T-helper 1 cell treated with Interleukin-12 subunit alpha and Interleukin-12 subunit beta and Interleukin-4 antibody, amounts not matched to agents 30 μg/mL and 1 μg/mL, for 36 hours (primary cell): ENCODE measurements around the gene PRKCB.

ENCODE experiments used
- H3K27ac Mint-ChIP-seq: one replicate; pipeline ENCODE4 v1.8.0; 2021; ENCODE audit warnings: mild to moderate bottlenecking, mixed read lengths
- H3K27me3 Mint-ChIP-seq: one replicate; pipeline ENCODE4 v1.8.0; 2021; ENCODE audit warnings: low read depth, mixed read lengths
- H3K36me3 Mint-ChIP-seq: one replicate; pipeline ENCODE4 v1.8.0; 2021; ENCODE audit warnings: low read depth, mixed read lengths
- H3K4me1 Mint-ChIP-seq: one replicate; pipeline ENCODE4 v1.8.0; 2021; ENCODE audit warnings: low read depth, mixed read lengths
- H3K4me3 Mint-ChIP-seq: one replicate; pipeline ENCODE4 v1.8.0; 2021; ENCODE audit warnings: mild to moderate bottlenecking, moderate library complexity, mixed read lengths
- H3K9me3 Mint-ChIP-seq: one replicate; pipeline ENCODE4 v1.8.0; 2021; ENCODE audit warnings: mixed read lengths

PRKCB gene

DNA sequence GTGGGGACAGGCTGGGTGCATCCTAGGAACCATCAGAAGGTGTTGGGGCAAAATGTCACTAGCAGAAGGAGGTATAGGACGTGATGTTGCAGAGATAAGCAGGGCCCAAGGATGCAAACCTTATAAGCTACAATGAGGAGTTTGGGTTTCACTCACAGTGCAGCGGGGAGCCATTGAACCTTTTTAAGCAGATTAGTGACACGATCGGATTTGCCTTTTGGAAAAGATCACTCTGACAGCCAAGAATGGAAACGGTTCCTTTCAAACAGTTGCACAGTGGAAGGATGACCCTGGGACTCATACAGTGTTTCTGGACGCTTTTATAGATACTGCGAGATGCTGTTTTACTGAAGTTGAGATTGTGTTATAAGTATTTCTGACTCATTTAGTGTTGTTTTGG is 288.5 kb downstream of the PRKCB start:
- Mint-ChIP-seq H3K27me3 (no peaks in the 10 kb centered on the region), H3K4me1 (no peaks in the 10 kb centered on the region), H3K36me3 (peaks cover 39% of the 10 kb centered on the region), H3K4me3 (no peak overlapping the region), H3K9me3 (no peaks in the 10 kb centered on the region), H3K27ac (peak overlapping the region; percentile 11)

DNA sequence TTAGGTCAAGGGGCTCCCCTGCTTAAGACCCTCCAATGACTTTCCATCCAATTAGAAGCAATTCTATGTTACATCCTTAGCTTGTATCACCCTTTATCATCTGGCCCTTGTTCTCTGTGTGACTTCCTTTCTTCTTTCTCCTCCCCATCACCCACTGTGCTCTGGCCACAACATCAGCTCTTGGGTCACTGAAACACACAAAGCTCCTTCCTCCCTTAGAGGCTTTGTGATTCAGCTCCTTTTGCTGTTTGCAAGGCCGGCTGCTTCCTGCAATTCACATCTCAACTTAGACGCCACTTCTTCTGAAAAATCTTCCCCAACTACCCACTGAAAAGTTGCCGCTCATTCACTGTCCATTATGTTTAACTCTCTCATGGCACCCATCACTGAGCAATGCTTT is 289.4 kb downstream of the PRKCB start:
- H3K9me3 Mint-ChIP-seq, result no peaks in the 10 kb centered on the region
- H3K4me3 Mint-ChIP-seq, result no peak overlapping the region
- no peak overlapping the region for H3K27ac Mint-ChIP-seq
- no peaks in the 10 kb centered on the region for H3K27me3 Mint-ChIP-seq
- no peaks in the 10 kb centered on the region for H3K4me1 Mint-ChIP-seq
- peaks cover 38% of the 10 kb centered on the region for H3K36me3 Mint-ChIP-seq

DNA sequence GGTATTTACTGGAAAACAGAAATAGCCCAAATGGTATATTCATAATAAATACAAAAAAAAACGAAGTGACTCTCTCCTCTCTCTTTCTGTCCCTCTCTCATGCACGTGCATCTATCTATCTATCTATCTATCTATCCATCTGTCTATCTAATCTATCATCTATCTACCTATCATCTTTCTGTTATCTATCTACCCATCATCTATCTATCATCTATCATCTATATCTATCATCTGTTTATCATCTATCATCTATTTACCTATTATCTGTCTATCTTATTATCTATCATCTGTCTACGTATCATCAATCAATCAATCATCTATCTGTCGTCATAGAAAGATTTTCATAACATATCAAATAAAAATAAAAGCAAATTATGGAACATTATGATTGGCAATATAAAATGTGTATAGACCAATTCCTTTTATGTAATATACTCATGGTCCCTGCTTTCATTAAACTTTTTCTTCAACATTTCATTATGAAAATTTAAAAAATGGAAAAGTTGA is 293.7 kb downstream of the PRKCB start:
- Mint-ChIP-seq H3K27me3 (no peaks in the 10 kb centered on the region), H3K4me1 (peaks cover 4% of the 10 kb centered on the region), H3K4me3 (no peak overlapping the region), H3K9me3 (no peaks in the 10 kb centered on the region), H3K27ac (no peak overlapping the region), H3K36me3 (peaks cover 19% of the 10 kb centered on the region)

DNA sequence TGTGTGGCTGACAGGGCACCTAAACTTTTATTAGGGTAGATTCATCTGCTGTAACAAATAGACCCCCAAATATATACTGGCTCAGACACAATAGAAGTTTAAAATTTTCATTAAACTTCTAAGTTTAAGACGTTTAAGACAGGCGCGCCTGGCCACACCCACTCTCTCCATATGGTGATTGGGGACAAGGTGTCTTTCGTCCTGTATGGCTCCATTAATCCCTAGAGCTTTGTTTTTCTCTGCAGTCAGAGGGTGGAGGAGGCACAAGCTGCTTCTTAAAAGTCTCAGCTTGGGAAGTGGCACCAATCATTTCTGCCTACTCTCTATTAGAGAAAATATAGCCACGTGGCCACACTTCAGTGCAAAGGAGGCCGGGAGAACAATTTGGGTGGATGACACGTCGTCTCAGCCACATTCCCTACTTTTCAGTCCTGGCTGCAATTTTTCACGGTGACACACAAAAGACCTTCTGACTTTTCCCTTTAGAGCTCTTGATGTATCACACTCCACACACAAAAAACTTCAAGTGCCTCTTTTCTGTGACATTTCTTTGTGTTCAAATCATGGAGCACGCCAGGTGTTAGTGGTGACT is 294.8 kb downstream of the PRKCB start:
- no peaks in the 10 kb centered on the region for H3K9me3 Mint-ChIP-seq
- H3K27ac Mint-ChIP-seq, result no peak overlapping the region
- H3K27me3 Mint-ChIP-seq, result no peaks in the 10 kb centered on the region
- H3K36me3 Mint-ChIP-seq, result peaks cover 12% of the 10 kb centered on the region
- H3K4me3 Mint-ChIP-seq, result no peak overlapping the region
- H3K4me1 Mint-ChIP-seq, result peaks cover 4% of the 10 kb centered on the region

DNA sequence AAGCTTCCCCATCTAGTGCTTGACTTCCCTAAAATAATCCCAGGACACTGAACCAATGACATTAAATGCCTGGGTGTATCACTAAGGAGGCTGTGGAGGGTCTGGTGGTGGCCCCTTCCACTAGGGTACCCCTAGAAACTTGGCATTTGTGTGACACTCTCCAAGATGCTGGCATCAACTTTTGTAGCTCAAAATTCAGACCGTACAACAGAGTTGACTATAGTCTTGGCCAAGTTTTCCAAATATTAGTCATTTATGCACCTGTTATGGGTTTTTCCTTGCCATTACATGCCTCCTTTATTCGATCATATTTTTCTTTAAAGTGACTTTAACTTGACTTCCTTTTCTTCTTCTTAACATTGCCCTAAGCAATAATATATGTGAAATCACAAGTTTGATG is 295.5 kb downstream of the PRKCB start:
- Mint-ChIP-seq H3K27ac (no peak overlapping the region), H3K27me3 (no peaks in the 10 kb centered on the region), H3K4me3 (no peak overlapping the region), H3K9me3 (no peaks in the 10 kb centered on the region), H3K4me1 (peaks cover 4% of the 10 kb centered on the region), H3K36me3 (peaks cover 7% of the 10 kb centered on the region)

DNA sequence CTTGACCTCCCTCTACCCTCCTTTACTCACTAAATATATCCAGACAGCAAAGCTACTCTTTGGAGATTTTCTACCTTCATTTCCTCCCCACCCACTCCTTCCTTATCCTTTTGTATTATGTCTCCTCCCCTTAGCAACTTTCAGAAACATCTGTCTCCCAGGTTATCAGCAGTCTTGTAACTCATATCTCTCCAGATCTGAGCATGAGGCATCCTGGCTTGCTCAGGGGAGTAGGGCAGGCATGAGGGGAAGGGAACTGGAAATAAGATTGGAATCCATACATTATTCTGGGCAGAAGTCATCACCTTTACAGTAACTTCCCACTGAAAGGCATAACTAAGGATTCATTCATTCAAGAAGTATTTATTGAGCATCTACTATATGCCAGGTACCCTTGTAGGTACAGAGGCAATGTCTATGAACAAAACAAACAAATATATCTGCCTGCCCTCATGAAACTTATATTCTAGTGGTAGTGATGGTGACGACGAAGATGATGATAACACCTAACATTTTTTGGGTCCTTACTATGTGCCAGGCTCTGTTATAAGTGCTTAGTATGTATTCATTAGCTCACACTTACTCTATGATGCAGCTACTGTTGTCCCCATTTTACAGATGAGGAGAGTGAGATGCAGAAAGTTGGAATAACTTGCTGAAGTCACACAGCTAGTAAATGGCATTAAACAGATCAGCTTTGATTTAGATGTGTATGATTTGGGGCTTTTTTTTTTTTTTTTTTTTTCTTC is 296.4 kb downstream of the PRKCB start:
- H3K4me3 Mint-ChIP-seq, result no peak overlapping the region
- H3K27me3 Mint-ChIP-seq, result no peaks in the 10 kb centered on the region
- no peaks in the 10 kb centered on the region for H3K9me3 Mint-ChIP-seq
- H3K27ac Mint-ChIP-seq, result no peak overlapping the region
- peaks cover 7% of the 10 kb centered on the region for H3K36me3 Mint-ChIP-seq
- H3K4me1 Mint-ChIP-seq, result peaks cover 4% of the 10 kb centered on the region

DNA sequence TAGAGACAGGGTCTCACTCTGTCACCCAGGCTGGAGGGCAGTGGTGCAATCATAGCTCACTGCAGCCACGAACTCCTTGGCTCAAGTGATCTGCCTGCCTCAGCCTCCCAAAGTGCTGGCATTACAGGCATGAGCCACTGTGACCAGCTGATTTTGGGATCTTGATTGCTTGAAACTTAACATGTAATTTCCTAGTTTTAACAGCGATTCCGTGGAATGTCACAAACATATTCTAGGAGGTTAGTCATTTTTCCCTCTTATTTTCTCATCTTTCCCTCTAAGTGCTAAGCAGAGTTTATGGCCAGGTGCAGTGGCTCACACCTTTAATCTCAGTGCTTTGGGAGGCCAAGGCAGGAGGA is 297.0 kb downstream of the PRKCB start:
- Mint-ChIP-seq H3K4me3 (no peak overlapping the region), H3K36me3 (peaks cover 5% of the 10 kb centered on the region), H3K4me1 (peaks cover 4% of the 10 kb centered on the region), H3K27me3 (no peaks in the 10 kb centered on the region), H3K9me3 (no peaks in the 10 kb centered on the region), H3K27ac (no peak overlapping the region)

DNA sequence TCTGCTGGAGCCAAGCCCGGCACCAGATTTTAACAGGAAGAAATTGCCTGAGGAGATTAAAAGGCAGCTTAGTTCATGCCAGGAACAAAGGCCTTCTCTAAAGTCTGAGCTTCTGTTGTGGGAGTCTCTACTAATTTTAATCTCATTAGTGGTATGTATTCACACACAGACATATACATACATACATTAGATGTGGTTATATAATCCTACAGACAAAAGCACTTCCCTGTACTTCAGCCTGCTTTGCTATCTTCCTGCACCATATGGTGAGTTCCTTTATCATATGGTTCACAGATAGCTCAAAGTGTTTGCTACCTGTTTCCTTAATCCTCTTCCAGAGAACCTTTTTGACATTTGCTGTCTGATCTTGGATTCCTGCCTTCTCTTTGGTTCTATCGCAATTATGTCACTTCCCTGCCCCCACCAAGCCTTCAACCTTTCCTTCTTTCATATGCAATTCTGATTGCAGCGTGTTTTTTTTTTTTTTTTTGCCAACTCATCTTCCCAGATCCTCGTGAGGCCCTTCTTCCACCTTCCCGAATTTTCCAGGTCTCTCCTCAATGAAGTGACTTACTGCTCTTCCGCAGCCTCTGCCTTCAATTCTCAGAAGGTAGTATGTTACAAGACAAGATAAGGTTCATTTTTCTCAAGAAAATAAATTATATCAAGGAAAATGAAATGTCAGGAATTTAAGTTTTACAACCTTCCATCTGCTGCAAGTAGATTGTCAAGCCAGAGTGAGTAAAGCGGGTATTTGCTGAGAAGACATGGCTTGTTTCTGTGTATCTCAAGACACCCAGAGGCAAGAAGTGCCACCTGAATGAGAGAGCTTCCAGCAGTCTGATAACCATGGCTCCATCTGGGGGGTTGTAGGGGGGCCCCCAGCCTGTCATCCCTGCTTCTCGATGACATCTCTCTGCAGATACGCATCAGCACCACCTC is 300.1 kb downstream of the PRKCB start:
- Mint-ChIP-seq H3K4me3 (no peak overlapping the region), H3K36me3 (peaks cover 7% of the 10 kb centered on the region), H3K27ac (no peak overlapping the region)

DNA sequence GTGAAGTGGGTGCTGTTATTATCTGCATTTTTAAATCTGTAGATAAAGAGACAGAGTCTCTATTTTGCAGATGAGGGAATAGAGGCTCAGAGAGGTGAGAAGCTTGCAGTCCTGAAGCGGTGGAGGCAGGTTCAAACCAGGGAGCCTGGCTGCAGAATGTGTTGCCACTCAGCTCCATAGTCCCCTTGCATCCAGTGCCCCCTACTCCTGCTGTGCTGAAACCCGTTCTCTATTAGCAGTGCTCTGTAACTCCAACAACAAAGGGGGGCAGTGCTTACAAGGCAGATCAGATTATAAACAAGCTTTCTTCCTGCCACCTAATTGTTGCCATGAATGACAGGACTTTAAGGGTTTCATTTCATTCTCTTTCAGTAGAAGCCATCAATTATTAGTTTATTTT is 302.2 kb downstream of the PRKCB start:
- no peaks in the 10 kb centered on the region for H3K9me3 Mint-ChIP-seq
- peaks cover 8% of the 10 kb centered on the region for H3K36me3 Mint-ChIP-seq
- peaks cover 12% of the 10 kb centered on the region for H3K4me1 Mint-ChIP-seq
- no peak overlapping the region for H3K27ac Mint-ChIP-seq
- no peak overlapping the region for H3K4me3 Mint-ChIP-seq
- no peaks in the 10 kb centered on the region for H3K27me3 Mint-ChIP-seq

More for the DNA sequence above, 300.1 kb downstream of the PRKCB start:
- peaks cover 16% of the 10 kb centered on the region for H3K4me1 Mint-ChIP-seq
- H3K27me3 Mint-ChIP-seq, result no peaks in the 10 kb centered on the region
- no peaks in the 10 kb centered on the region for H3K9me3 Mint-ChIP-seq

DNA sequence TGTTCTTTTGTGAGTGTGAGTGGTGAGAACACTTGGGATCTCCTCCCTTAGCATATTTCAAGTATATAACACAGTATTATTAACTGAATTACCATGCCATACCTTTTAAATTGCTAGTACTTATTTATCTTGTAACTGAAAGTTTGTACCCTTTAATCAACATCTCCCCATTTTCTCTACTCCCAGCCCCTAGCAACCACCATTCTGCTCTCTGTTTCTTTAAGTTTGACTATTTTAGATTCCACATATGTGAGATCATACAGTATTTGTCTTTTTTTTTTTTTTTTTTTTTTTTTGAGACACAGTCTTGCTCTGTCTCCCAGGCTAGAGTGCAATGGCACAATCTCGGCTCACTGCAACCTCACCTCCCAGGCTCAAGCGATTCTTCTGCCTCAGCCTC is 302.8 kb downstream of the PRKCB start:
- Mint-ChIP-seq H3K9me3 (no peaks in the 10 kb centered on the region), H3K4me3 (no peak overlapping the region), H3K27ac (no peak overlapping the region), H3K36me3 (peaks cover 8% of the 10 kb centered on the region), H3K27me3 (no peaks in the 10 kb centered on the region), H3K4me1 (peaks cover 13% of the 10 kb centered on the region)

DNA sequence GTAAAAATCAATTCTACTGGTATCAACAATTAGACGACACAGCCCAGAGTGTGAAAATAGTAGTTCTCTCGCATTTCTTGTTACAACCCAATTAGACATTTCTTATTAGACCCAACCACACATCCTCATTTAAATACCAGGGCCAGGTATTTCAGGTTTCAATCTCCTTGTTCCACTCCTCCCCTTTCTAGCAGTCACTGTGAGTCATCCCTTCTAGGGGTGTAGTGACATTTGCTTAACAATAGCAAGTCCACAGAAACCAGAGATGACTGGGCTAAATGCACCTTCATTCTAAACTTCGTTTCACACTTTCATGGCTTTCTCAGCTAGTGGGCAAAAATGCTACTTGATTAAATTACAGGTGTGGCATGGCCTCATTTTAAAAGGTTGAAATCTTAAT is 303.5 kb downstream of the PRKCB start:
- Mint-ChIP-seq H3K36me3 (peaks cover 11% of the 10 kb centered on the region), H3K27me3 (no peaks in the 10 kb centered on the region), H3K9me3 (no peaks in the 10 kb centered on the region), H3K4me3 (no peak overlapping the region), H3K27ac (no peak overlapping the region), H3K4me1 (peaks cover 18% of the 10 kb centered on the region)

DNA sequence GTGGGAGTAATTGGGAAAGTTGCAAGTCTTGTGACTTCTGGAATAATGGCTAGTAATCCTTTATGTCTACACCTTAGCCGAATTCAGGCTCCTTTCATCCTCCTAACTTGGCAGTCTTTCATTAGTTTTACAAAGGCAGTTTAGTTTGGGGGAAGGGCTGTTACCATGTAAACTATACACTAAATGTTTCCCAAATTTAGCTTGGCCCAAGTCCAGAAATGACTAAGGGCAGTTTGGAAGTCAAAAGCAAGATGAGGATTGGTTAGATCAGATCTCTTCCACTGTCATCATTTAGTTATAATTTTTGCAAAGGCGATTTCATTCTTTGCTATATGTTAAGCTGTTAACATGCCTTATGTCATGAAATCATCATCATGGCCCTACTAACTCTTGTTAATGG is 304.9 kb downstream of the PRKCB start:
- no peak overlapping the region for H3K4me3 Mint-ChIP-seq
- H3K36me3 Mint-ChIP-seq, result peaks cover 20% of the 10 kb centered on the region
- peaks cover 18% of the 10 kb centered on the region for H3K4me1 Mint-ChIP-seq

DNA sequence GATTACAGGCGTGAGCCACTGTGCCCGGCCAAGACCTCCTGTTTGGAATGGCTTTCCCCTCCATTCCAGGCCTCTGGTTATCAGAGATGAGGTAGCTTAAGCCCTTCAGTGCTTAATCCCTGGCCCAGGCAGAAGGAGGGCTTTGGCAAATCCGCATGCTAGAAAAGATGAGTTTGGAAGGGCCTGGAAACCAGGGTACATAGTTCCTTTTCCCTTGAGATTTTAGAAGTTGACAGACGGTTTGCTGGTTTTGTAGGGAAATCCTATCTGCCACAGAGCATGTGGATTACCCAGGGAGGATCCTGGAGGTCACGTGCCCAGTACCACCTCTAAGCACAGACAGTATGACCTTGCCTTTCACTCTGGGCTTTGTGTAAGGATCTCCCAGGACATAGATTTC is 305.7 kb downstream of the PRKCB start:
- Mint-ChIP-seq H3K27me3 (no peaks in the 10 kb centered on the region), H3K36me3 (peaks cover 22% of the 10 kb centered on the region), H3K4me3 (no peak overlapping the region), H3K27ac (no peak overlapping the region), H3K9me3 (no peaks in the 10 kb centered on the region), H3K4me1 (peaks cover 18% of the 10 kb centered on the region)

More for the DNA sequence above, 304.9 kb downstream of the PRKCB start:
- H3K27me3 Mint-ChIP-seq, result no peaks in the 10 kb centered on the region
- H3K9me3 Mint-ChIP-seq, result no peaks in the 10 kb centered on the region
- no peak overlapping the region for H3K27ac Mint-ChIP-seq

DNA sequence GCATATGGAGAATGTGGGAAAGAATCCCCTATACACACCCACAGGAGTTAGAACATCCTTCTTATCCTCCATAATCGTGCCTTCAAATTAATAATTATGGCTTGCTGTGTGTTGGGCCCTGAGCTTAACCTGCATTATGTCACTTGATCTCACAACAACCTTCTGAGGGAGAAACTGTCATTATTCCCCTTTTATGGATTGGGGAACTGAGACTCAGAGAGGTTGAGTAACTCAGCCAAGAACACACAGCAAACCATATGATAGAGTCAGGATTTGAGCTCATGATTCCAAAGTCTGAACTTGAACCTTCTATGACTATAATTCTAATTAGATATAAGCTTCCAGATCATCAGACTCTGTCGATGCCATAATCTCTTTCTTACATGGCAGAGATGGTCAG is 306.1 kb downstream of the PRKCB start:
- H3K27me3 Mint-ChIP-seq, result no peaks in the 10 kb centered on the region
- peaks cover 18% of the 10 kb centered on the region for H3K4me1 Mint-ChIP-seq
- no peak overlapping the region for H3K27ac Mint-ChIP-seq
- H3K9me3 Mint-ChIP-seq, result no peaks in the 10 kb centered on the region
- H3K4me3 Mint-ChIP-seq, result no peak overlapping the region
- peaks cover 22% of the 10 kb centered on the region for H3K36me3 Mint-ChIP-seq
